NCI-H2227 (cell line): ENCODE results near the gene SCARF2.
"Not testable (repeated sequence)": the region's sequence is repeated elsewhere in the genome, so short reads cannot be mapped to it uniquely, and the experiment has no call there.

Experiments used
- DNase-seq: peaks from one replicate; lab custom pipeline; 2025; ENCODE audit not compliant: unreplicated experiment; lab: John Stamatoyannopoulos, UW

The SCARF2 gene

DNA sequence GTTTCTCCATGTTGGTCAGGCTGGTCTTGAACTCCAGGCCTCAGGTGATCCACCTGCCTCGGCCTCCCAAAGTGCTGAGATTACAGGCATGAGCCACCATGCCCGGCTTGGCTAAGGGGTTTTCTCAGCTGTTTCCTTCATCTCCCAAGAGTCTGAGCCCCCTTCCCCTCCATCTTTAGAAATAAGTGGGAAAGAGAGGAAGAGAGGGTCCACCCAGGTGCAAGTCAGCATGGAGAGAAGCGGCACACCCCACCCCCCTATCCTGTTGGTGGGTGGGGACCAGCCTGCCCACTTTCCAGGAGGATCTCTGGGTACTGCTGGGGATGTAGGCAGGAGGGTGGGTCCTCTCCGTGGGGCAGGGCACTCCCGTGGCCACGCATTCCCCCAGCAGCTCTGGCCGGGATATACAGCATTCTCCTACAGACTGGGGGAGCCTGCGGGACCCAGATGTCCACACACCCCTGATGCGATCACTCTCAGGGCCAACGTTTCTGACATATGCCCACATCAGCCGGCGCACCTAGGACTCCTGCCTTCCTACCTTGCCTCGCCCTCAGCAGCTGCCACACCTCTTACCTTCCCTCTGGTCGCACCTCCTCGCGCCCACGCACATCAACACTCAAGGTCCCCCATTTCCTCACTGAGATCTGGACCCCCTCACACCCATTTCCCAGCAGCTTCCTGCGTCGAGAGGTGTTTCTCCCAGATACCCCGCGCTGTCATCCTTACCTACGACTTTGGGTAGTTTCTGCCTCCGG, 8.9 kb downstream of the SCARF2 start:
- DNase-seq, result no peak

DNA sequence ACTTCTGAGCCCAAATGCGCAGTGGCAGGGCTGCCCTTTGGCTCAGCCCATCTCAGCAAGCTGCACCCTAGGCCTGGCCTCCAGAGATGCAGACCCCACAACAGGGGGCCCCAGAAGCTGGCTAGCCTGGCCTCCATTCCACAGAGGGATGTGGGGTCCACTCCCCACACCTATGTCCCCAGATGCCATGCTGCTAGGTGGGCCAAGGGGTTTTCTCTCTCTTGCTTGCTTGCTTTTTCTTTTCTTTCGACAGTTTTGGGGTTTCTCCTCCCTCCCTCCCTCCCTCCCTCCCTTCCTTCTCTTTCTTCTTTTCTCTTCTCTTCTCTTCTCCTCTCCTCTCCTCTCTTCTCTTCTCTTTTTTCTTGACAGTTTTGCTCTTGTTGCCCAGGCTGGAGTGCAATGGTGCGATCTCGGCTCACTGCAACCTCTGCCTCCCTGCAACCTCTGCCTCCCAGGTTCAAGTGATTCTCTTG, 9.6 kb downstream of the SCARF2 start:
- DNase-seq, result no peak

DNA sequence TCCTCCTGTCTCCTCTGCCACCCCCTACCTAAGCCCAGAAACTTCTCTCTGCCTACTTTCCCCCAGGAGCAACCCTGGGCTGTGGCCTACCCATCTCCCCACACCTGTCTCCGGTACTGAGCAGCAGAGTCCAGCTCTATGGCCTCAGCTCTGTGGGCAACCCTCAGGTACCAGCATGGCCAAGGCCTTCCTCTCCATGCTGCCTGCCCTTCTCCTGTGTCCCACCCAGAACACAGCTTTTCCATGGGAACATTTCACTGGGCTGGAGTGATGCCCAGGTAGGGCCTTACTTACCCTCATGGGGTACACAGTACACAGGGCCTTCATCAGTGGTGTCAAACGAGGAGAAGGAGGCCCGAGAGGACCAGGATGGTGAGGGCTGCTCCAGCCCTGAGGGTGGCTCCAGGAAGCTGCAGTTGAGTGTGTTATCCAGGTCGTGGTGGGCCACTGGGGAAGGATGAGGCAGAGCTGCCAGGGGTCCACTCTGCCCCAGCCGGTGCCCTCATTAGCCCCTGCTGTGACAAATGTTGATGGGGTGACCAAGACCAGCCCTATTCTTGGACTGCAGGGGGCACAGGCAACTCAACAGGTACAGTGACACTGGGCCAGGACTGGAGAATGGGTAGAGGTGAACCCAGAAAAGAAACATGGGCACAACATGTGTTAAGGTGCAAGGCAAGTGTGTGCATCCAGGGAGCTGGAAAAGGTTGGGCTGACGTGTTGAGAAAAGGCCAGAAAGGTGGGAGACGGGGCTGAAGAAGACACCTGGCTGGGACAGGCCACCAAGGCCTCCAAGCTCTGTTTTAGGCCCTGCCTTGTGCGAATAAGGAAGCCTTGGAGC, 10.3 kb downstream of the SCARF2 start:
- DNase-seq, result no peak

DNA sequence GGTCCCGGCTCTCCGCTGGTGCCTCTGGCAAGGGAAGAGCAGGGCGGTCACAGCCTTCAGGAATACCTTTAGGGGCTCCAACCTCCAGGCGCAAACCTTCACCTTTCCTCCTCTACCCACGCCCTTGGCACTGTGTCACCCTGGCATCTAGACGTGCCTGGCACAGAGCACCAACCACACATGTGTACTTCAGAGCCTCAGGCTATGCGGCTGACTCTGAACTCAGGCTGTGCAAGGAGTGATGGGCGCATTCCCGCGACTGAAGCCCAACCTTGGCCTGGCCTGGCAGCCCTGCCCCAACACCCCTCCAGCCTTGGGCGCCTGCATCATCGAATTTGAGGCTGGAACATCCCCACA, 11.4 kb downstream of the SCARF2 start:
- DNase-seq, result no peak

DNA sequence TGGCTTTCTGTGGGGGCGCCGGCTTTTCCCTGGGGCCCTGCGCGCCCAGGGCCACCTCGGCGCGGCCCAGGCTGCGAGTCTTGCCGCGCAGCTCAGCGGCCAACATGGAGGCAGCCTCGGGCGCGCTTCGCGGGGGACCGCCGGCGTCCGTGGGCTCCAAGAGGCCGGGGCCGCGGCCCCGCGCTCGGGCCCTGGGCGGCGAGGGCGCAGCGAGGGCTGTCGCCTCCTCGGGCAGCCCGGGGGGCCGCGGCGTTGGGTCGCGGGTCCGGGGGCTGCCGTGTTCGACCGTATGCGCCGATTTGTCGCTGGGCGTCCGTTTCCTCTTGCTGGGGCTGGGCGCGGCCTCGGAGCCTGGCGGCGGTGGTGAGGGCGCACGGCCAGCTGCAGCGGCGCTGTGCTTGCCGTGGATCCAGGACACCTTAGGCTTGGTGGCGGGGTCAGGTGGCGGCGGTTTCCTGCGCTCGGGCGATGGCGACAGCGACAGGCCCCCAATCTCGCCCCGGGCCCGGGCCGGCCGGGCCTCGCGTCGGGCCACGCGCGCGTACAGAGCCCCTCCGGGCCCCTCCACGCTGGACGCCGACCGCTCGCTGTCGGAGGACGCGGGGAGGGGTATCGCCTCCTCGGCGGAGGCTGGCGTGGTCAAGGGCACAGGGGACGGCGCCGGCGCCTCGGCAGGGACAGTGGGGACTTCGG, 11.9 kb downstream of the SCARF2 start:
- DNase-seq, result no peak

DNA sequence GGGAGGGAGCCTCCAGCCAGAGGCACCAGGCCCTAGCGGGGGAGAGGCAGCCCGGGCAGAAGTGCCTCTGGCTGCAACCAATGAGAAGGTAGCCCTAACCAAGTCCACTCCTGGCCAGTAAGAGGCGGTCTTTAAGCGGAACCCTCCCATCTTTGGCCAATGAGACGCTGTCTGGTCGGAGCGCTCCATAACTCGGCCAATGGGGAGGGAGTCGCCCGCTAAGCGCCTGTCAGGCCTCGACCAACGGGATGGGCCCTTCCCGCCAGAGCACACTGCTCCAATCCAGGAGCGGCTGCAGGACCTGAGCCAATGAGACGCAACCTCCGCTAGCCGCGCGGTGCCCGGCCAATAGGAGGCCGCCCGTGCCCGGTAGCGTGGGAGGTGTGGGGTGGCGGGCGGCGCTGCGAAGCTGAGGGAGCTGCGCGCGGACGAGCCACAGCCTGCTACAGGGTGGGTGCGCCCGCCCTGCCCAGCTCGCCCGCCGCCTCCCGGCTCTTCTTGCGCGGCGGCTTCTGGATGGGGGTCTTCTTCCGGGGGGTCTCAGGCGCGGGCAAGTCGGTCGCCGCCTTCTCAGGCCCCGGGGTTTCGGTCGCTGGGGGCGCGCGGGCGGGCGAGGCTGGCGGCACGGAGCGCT, 12.6 kb downstream of the SCARF2 start:
- DNase-seq, result no peak

DNA sequence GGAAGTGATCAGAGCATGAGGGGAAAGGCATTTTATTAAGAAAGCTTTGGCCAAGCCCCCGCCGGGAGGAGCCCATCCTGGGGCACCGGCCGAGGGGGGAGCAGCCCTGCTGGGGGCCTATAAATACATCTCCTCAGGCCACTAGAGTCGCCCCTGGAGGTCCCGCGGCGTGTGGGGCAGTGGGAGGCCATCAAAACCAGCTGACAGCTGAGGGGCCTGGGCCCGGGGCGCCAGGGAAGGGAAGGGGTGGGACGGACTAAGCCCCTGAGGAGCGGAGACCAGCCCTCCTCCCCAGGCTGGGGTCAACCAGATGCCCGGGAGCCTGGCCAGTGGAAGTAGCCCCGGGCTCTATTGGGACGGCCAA, 13.1 kb downstream of the SCARF2 start:
- DNase-seq, result no peak

DNA sequence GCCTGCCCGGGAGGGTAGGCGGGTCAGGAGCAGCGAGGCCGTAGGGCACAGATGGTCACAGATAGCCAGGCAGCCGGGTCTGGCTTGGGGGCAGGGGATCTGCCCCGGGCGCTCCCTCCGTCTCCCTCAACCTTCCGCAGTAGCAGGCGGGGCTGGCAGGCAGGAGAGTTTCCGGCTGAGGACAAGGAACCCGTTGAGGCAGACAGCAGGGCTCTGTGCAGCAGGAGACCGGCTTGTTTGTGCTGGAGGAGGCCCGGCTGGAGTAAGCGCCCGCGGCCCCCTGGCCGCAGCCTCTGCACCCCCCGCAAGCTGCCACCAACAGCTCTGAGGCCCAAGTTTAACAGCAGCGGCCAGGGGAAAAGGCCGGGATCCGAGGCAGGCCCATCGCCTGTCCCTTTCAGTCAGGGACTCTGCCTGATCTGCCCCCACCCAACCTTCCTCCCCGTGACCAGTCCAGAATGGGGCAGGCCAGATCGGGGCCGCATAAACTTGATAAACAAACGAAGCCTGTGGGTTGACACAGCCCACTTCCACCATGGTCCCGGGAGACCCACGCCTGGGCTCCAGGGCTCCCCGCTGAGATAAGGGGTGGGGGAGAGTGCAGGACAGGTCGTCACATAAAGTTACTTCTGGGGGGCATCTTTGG, 13.6 kb downstream of the SCARF2 start:
- DNase-seq, result no peak

DNA sequence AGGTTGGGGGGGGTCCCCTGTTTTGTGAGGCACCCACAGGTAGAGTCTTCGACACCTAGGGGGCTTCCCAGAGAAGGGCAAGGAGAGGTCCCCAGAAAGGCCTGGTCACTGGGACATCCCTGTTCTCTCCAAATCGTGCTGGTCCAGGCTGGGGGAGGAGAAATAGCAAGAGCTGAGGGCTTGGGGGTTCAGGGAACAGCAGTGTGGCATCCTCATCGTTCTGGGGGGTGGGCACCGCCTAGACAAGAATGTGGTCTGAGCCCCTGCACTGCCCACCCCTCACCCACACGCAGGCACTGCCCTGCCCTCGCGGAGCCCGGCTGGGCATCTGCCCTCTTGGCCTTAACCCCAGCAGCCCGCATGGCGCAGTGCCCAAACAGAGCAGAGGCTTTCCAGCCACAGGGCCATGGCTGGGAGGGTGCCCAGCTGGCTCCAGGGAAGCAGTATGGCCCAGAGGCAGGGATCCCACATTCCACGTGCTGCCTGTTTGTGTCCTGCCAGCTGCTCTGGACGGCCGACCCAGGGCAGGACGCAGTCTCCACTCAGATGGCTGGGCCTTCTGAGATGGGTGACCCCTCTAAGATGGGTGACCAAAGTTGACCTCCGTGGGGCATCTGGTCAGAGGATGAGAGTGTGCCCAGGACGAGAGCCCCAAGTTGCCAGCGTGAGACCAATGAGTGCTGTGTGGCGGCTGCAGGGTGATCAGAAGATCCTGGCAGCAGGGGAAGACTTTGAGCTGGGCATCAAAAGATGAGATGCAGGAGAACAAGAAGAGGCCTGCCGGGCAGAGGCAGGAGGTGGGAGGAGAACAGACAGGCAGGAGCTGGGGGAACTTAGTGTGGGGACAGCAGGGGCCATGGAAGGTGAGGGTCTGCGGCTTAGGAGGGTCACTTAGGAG, 14.4 kb downstream of the SCARF2 start:
- no peak for DNase-seq

DNA sequence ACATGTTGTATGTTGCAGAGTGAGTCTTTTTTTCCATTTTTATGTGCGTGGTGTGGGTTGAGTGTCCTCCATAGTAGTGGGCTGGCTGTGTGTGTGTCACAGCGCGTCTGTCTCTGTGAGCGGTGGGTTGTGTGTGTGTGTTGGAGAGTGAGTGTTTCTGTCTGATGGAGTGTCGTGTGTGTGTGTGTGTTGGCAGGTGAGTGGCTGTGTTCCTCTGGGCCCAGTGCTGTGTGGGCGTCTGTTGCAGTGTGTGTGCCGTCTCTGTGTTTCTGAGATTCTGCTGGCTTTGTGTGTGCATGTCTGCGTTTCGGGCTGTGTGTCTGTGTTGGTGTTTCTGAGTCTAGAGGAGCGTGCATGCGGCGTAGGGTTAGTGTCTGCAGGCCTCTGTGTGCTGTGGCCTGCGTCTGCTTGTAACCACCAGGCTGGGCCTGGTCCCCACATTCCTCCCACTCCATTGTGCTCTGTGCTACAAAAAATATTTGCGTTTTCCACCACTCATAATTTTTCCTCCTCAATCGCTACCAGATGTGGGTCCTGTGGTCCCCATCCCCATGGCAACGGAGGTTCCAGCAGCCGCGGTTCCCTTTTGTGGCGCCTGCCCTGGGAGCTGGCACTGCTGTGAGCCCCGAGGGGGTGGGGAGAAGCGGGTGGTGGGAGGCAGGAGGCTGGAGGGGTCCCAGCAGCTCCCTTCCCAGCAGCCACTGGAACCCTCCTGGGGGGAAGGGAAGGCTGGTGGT, 15.2 kb downstream of the SCARF2 start:
- peak; percentile 58 for DNase-seq

DNA sequence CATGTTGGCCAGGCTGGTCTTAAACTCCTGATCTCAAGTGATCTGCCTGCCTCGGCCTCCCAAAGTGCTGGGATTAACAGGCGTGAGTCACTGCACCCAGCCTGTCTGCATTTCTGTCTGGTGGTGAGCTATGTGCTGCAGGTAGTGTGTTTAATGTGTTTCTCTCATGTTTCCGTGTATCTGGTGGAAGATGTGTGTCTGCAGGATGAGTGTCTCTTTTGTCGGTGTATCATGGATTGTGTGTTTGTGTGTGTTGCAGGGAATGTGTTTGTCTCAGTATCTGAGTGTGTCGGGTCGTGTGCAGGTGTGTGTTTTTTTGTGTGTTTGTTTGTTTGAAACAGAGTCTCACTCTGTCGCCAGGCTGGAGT, 16.1 kb downstream of the SCARF2 start:
- no peak for DNase-seq

DNA sequence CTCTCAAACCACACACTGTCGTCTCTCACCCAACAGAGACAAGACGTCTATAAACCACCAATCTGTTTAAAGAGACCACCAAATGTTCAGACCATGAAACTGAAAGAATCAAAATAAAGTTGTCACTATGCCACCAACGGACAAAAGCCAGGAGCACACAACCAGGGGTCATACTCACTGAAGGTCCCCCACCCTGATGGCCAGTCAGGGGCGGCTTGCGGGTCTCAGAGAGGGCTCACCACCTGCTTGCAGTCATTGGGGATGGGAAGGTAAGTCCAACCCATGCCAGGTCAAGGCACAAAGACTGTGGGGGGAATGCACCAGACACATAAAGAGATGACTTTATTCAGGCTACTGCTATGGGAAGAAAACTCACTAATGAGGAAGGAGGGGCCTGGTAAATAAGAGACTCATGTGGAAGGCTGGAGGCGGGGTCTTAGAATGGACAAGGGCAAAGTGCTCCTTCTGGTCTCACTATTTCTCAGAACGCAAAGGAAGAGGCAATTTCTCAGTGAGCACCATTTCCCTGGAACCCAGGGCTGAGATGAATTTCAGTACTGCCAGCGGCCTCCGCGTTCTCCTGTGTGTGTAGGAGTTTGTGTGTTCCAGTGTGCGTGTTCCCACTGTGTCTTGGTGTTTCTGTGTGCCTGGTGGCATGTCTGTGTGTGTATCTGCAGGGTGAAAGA, 17.3 kb downstream of the SCARF2 start:
- DNase-seq, result no peak

DNA sequence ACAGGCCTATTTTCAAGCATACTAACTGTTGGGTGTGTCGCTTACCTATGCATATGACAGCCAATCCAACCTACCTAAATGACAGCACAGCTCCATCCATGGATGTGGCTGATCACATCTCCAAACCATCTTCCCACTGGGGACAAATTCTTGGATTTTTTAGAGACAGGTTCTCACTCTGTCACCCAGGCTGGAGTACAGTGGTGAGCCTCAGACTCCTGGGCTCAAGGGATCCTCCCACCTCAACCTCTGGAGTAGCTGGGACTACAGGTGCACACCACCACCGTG, 18.0 kb downstream of the SCARF2 start:
- DNase-seq, result no peak

DNA sequence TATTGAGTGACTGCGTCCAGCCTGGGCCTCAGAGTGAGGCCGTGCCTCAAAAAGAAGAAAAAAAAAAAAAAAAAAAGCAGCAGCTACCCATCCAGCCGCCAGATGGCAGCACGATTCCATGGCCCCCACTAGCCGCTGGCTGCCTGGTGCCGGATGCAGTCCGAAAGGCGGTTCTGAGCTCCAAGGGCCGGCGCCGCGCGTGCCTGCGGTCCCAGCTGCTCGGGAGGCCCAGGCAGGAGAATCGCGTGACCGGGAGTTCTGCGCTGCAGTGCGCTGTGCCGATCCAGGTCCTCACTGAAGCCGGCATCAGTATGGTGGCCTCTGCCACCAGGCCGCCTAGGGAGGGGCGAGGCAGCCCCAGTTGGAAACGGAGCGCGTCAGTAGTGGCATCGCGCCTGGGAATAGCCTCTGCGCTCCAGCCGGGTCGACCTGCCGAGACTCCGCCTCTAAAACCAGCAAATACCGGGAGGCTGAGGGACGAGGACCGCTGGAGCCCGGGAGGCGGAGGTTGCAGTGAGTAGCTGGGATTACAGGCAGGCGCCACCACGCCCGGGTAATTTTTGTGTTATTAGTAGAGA, 19.3 kb downstream of the SCARF2 start:
- peak; percentile 91 for DNase-seq

DNA sequence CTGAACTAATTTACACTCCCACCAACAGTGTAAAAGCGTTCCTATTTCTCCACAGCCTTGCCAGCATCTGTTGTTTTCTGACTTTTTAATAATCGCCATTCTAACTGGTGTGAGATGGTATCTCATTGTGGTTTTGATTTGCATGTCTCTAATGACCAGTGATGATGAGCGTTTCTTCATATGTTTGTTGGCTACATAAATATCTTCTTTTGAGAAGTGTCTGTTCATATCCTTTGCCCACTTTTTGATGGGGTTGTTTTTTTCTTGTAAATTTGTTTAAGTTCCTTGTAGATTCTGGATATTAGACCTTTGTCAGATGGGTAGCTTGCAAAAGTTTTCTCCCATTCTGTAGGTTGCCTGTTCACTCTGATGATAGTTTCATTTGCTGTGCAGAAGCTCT, 21.9 kb downstream of the SCARF2 start:
- not testable (repeated sequence) for DNase-seq

DNA sequence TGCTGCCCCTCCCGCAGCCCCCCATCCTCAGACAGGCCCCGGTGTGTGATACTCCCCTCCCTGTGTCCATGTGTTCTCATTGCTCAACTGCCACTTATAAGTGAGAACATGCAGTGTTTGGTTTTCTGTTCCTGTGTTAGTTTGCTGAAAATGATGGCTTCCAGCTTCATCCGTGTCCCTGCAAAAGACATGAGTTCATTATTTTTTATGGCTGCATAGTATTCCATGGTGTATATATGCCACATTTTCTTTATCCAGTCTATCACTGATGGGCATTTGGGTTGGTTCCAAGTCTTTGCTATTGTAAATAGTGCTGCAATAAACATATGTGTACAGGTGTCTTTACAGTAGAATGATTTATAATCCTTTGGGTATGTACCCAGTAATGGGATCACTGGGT, 22.4 kb downstream of the SCARF2 start:
- DNase-seq, result not testable (repeated sequence)

DNA sequence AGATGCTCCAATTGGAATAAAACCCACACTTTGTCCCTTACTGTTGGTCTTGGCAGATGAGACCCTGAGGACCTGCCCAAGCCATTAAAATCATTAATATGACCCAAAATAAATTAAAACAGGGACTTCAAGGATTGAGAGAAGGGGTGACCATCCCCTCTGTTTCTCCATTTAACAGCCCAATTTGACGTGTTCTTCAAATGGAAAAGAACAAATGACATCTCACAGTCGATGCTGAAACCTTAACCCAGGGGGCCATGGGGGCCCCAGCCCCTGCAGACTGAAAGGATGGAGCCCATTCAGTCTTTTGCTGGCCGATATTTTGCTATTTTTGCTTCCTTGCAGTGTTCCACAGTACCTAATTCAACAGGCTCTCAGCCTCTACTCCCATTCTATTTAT, 23.2 kb downstream of the SCARF2 start:
- no peak for DNase-seq

DNA sequence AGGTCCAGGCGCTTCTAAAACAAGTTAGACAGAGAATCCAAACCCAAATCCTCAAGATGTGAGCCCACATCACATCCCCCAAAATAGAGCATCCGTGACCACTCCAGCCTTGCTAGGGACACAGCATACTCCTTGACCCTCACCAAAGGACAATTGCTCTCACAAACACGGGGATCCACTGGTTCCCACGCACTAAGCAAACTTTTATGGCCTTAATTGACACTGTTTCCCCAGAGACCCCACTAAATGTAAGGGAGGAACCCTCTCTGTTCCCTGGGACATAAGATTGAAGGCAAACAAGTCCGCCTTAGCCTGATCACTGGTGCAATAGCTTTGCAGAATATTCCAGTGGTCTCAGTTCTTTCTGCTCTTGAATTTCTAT, 23.6 kb downstream of the SCARF2 start:
- no peak for DNase-seq
